GM18526 (cell line): ENCODE data around the gene WDR64.

Experiments used
- POLR2A ChIP-seq: IDR thresholded peaks from 3 replicates; pipeline ENCODE4 v1.6.1; 2011; ENCODE audit not compliant: insufficient read length; ENCODE audit errors: extremely low read depth

WDR64 gene

DNA sequence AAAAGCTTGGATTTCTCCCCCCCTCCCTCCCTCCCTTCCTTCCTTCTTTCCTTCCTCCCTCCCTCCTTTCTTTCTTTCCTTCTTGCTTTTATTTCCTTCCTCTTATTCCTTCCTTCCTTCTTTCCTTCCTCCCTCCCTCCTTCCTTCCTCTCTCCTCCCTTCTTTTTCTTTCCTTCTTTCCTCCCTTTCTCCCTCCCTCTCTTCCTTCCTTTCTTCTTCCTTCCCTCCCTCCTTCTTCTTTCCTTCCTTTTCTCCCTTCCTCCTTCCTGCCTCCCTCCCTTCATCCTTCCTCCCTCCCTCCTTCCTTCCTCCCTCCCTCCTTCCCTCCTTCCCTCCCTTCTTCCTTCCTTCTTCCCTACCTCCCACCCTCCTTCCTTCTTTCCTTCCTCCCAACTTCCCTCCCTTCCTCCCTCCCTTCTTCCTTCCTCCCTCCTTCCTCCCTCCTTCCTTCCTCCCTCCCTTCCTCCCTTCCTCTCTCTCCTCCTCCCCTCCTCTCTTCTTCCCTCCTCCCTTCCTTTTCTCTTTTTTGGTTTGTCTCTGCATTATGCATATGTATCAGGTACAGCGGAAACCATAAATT, 22.8 kb downstream of the WDR64 start:
- TF ChIP-seq POLR2A: no peak

DNA sequence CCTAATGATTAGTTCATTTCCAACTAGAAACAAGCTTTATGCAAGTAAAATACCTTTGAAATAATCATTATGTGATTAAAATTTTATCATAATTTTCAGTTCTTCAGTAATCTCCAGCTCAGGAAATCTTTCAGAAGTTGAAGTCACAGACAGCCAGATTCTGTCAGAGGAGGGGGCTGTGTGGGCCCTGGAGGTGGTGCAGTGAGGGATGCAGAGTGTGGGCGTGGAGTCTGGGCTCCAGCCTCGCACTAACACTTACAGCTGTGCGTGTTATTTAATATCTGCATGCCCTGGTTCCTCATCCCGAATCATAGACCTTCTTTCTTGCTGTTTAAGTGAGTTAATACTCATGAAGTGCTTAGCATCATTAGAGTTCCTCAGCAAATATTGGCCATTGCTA, 23.9 kb downstream of the WDR64 start:
- TF ChIP-seq POLR2A: no peak

GRCh38 chr1:241677201-241677600, 25.1 kb downstream of the WDR64 start:
- no peak for TF ChIP-seq POLR2A

DNA sequence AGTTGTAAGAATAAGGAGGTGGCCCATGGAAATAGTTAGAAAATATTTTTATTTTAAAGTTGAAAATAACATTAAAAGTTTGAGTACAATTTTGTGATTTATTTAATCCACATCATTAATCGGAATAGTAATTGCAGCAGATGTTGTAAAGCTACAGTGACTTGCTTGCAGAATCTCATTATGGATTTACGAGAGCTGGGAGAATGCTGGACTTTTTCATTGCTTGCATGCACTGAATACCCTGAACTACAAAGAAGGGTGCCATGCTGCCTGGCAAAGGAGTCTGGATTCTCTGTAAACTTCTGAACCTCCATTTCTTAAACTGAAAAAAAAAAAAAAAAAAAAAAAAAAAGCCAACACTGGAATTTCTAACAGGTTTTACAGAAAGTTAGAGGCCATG, 26.5 kb downstream of the WDR64 start:
- no peak for TF ChIP-seq POLR2A

DNA sequence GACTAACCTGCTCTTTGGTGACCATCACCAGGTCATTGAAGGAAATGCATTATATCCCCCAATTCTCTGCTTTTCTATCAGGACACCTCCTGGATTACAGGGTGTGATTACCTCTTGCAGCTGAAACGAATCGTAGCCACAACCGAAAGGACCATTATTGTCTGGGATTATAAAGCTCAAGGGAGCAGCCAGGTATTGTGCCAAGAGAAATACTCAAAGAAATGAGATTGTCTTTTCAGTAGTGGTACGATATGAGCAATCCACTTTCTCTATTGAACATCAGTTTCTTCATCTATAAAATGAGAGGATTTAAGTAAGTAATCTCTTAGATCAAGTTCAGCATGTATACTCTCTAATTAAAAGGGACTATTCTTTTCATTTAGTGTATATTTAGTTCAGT, 27.3 kb downstream of the WDR64 start:
- TF ChIP-seq POLR2A: no peak

- no peak for TF ChIP-seq POLR2A
Observed at GRCh38 chr1:241679961-241680360, 27.9 kb downstream of the WDR64 start.

GRCh38 chr1:241682921-241683320, 30.8 kb downstream of the WDR64 start:
- no peak for TF ChIP-seq POLR2A

DNA sequence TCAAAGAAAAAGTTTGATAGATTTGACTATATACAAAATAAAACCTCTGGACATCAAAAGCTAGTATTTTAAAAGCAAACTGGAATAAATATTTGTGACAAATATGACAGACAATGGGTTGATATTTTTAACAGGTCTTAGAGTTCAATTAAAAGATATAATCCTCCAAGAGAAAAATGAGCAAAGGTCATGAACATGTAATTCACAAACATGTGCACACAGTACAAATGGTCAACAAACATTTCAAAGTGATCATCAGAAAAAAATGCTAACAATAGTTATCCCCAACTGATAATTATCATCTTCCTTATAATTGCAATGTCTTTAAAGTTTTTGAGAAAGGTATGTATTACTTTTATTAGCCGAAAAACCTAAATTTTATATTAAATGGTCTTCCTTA, 32.0 kb downstream of the WDR64 start:
- TF ChIP-seq POLR2A: no peak

- no peak for TF ChIP-seq POLR2A
Observed at GRCh38 chr1:241688940-241689368, 36.9 kb downstream of the WDR64 start.

DNA sequence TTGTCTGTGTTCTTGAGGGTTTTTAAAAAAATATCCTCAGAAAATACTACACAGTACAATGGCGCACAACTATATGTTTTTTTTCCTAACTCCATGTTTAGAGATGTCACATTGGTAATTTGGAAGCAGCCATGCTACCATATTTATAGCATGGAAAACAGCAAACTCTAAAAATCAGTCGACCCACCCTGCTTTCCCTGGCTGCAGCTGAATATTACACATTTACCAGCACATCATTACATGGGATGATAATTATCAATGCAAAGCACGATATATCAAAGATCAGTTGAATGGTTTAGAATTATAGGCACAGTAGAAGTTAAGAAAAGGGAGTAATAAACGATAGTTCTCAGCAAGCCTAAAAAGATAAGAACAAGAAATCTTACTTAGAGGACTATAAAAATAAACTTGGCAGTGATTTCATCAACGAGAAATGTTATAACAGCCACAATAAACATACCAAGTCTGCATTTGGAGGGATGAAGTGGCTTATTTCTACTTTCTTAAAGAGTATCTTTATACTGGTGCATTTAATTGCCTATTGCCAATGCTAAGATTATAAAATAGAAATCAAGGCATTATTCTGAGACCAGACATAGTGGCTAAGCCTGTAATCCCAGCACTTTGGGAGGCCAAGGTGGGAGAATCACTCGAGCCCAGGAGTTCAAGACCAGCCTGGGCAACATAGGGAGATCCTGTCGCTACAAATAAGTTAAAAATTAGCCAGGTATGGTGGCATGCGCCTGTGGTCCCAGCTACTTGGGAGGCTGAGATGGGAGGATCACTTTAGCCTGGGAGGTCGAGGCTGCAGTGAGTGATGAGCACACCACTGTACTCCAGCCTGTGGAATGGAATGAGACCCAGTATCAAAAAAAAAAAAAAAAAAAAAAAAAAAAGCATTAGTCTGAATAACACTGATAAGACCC, 43.4 kb downstream of the WDR64 start:
- no peak for TF ChIP-seq POLR2A

DNA sequence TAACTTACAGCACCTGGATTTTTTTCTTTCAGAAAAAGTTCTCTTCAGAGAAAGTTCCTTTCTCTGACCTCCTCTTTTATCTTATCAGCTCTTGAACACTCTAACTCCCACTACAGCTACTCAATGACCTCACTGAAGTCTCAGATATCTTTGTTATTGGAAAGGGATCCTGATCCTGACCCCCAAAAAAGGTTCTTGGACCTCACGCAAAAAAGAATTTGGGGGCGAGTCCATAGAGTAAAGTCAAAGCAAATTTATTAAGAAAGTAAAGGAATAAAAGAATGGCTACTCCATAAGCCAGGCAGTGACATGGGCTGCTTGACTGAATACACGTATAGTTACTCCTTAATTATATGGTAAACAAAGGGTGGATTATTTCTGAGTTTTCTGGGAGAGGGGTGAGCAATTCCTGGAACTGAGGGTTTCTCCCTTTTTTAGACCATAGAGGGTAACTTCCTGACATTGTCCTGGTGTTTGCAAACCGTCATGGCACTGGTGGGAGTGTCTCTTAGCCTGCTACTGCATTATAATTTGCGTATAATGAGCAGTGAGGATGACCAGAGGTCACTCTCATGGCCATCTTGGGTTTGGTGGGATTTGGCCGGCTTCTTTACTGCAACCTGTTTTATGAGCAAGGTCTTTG, 44.2 kb downstream of the WDR64 start:
- TF ChIP-seq POLR2A: no peak

- TF ChIP-seq POLR2A: no peak
Observed at GRCh38 chr1:241696815-241697639, 44.9 kb downstream of the WDR64 start.

DNA sequence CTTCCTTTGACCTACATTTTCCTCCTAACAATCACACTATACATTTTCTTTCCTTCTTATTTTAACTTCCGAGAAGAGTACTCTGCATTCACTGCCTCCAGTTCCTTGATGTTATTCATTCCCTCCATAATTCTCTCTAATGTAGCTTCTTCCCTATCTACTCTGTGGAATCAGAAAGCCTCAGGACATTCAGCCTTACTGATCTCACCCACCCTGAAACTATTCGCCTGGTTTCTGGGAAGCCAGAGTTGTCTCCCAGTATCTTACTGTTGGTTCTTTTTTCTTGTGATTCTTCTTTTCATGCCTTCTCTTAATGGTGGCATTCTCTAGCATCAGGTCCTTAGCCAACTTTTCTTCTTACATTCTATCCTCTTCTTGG, 45.5 kb downstream of the WDR64 start:
- TF ChIP-seq POLR2A: no peak

DNA sequence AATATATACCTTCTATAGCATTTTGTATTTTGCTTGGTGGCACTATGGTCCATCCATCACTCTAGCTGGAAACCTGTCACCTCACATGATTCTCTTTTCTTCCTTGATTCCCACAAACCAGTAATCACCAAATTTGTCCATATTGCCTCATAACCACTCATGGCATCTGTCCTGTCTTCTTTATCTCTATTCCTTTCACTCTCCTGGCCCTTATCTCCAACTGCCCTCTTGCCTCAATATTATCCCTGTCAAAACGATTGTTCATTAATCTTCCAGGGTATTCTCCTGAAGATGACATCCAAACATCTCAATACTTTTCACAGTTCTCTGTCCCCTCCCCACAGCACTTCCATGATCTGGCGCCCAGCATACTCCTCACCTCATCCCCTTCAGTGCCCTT, 46.1 kb downstream of the WDR64 start:
- TF ChIP-seq POLR2A: no peak
